Loucy (cell line): ENCODE measurements around the gene SHLD1.

Experiments
- CTCF ChIP-seq: fragments of 200-600 bp; sonication (generic); conservative IDR thresholded peaks from 2 replicates; pipeline ENCODE4 v1.5.1; 2014; ENCODE audit warnings: mild to moderate bottlenecking, antibody characterized with exemption, low read length
- EZH2phosphoT487 ChIP-seq: fragments of 200-600 bp; IDR thresholded peaks from 2 replicates; pipeline ENCODE4 v1.6.1; 2018; ENCODE audit warnings: antibody characterized with exemption, mild to moderate bottlenecking, moderate library complexity, borderline replicate concordance

GRCh38 chr20:5793916-5794315 is 43.7 kb downstream of the SHLD1 start:
- no peak for TF ChIP-seq CTCF
- TF ChIP-seq EZH2phosphoT487, result no peak
